IMR-90 (cell line): ENCODE results near the gene C5orf15. TPM values are rescaled to one million over a fixed set of nuclear protein-coding genes. Genes with fewer than 3 reads are reported as not detected.

Experiments
- ATAC-seq: fragments of 200-7000 bp; cut with Tn5 transposase; 2 replicates; pipeline ENCODE4 v1.9.1; 2020; ENCODE audit warnings: low read depth, mild to moderate bottlenecking, moderate library complexity
- BruUV-seq: library from RNA; stranded (reverse); fragments of 400-500 nt; replicated peaks from 2 replicates; lab custom pipeline; 2021; lab: Mats Ljungman, UMichigan
- CTCF ChIA-PET: fragments of 300-600 bp; formaldehyde crosslinking; extraction: SDS; loops from one replicate; lab custom pipeline; 2021; ENCODE audit warnings: antibody characterized with exemption; lab: Yijun Ruan, JAX
- POLR2A ChIA-PET: fragments of 300-600 bp; sonication (Branson Sonifier 250); formaldehyde crosslinking; loops from one replicate; lab custom pipeline; 2022; ENCODE audit warnings: antibody characterized with exemption; ENCODE audit not compliant: unreplicated experiment; lab: Charles Lee
- DNase-seq: peaks from one replicate; pipeline ENCODE4 v3.0.0; 2013
- H2AFZ ChIP-seq: replicated peaks from 2 replicates; pipeline ENCODE3; 2013; ENCODE audit warnings: low read length, mild to moderate bottlenecking; ENCODE audit not compliant: poor library complexity
- H2AK5ac ChIP-seq: 2 replicates; pipeline ENCODE4 v1.6.1; 2013; ENCODE audit warnings: low read depth, low read length, inconsistent platforms
- H2AK9ac ChIP-seq: replicated peaks from 2 replicates; pipeline ENCODE3; 2013; ENCODE audit warnings: mild to moderate bottlenecking, low read depth, low read length, moderate library complexity; ENCODE audit not compliant: poor library complexity
- H2BK120ac ChIP-seq: 2 replicates; pipeline ENCODE4 v1.6.1; 2013; ENCODE audit warnings: low read depth, low read length, inconsistent platforms
- H2BK15ac ChIP-seq: 3 replicates; pipeline ENCODE4 v1.6.1; 2013; ENCODE audit warnings: low read depth, low read length, inconsistent platforms
- H2BK20ac ChIP-seq: 2 replicates; pipeline ENCODE4 v1.6.1; 2013; ENCODE audit warnings: low read depth, mild to moderate bottlenecking, inconsistent platforms, low read length, moderate library complexity
- H2BK5ac ChIP-seq: 2 replicates; pipeline ENCODE4 v1.6.1; 2013; ENCODE audit warnings: mild to moderate bottlenecking, low read depth, low read length, inconsistent platforms; ENCODE audit not compliant: poor library complexity, severe bottlenecking
- H3K14ac ChIP-seq: replicated peaks from 2 replicates; pipeline ENCODE4 v1.6.1; 2013; ENCODE audit warnings: low read depth, low read length, inconsistent platforms
- H3K18ac ChIP-seq: 2 replicates; pipeline ENCODE4 v1.6.1; 2013; ENCODE audit warnings: low read depth, low read length, control low read depth
- H3K23ac ChIP-seq: 2 replicates; pipeline ENCODE4 v1.6.1; 2013; ENCODE audit warnings: low read depth, low read length, inconsistent platforms
- H3K27ac ChIP-seq: 2 replicates; pipeline ENCODE4 v1.5.1; 2013; ENCODE audit warnings: mild to moderate bottlenecking, control low read depth, low read length; ENCODE audit not compliant: insufficient read depth
- H3K27me3 ChIP-seq: 2 replicates; pipeline ENCODE4 v1.6.1; 2013; ENCODE audit warnings: low read length; ENCODE audit not compliant: control insufficient read depth, insufficient read depth
- H3K36me3 ChIP-seq: 2 replicates; pipeline ENCODE4 v1.6.1; 2013; ENCODE audit warnings: low read length, mixed read lengths; ENCODE audit not compliant: control insufficient read depth, insufficient read depth
- H3K4ac ChIP-seq: 2 replicates; pipeline ENCODE4 v1.6.1; 2013; ENCODE audit warnings: low read depth, low read length, inconsistent platforms
- H3K4me1 ChIP-seq: 2 replicates; pipeline ENCODE4 v1.6.1; 2013; ENCODE audit warnings: low read length, mixed read lengths; ENCODE audit not compliant: control insufficient read depth, insufficient read depth
- H3K4me2 ChIP-seq: 2 replicates; pipeline ENCODE4 v1.6.1; 2013; ENCODE audit warnings: low read depth, mild to moderate bottlenecking, control low read depth, low read length, moderate library complexity
- H3K4me3 ChIP-seq: 2 replicates; pipeline ENCODE4 v1.5.1; 2013; ENCODE audit warnings: low read depth, mild to moderate bottlenecking, control low read depth, low read length, moderate library complexity; ENCODE audit not compliant: insufficient read depth
- H3K56ac ChIP-seq: 2 replicates; pipeline ENCODE4 v1.6.1; 2013; ENCODE audit warnings: low read length, inconsistent platforms; ENCODE audit not compliant: insufficient read depth; ENCODE audit errors: extremely low read depth
- H3K79me1 ChIP-seq, 2 experiments: 2 replicates each; pipeline ENCODE4 v1.6.1; 2013; ENCODE audit warnings: low read length in 2 of 2, inconsistent platforms in 1 of 2, low read depth in 1 of 2
- H3K9ac ChIP-seq: 2 replicates; pipeline ENCODE4 v1.6.1; 2013; ENCODE audit warnings: low read depth, low read length, control low read depth
- H3K9me1 ChIP-seq: 2 replicates; pipeline ENCODE4 v1.6.1; 2013; ENCODE audit warnings: low read length, inconsistent platforms; ENCODE audit not compliant: insufficient read depth
- H3K9me3 ChIP-seq: 2 replicates; pipeline ENCODE4 v1.6.1; 2013; ENCODE audit warnings: low read length; ENCODE audit not compliant: control insufficient read depth, insufficient read depth
- H4K20me1 ChIP-seq: 2 replicates; pipeline ENCODE4 v1.6.1; 2013; ENCODE audit warnings: low read length, inconsistent platforms; ENCODE audit not compliant: insufficient read depth
- H4K5ac ChIP-seq: 2 replicates; pipeline ENCODE4 v1.6.1; 2013; ENCODE audit warnings: mild to moderate bottlenecking, low read depth, low read length, control low read depth
- H4K8ac ChIP-seq, 2 experiments: 2 replicates each; pipeline ENCODE4 v1.6.1; 2013; ENCODE audit warnings: low read depth in 2 of 2, low read length in 2 of 2, control low read depth in 1 of 2, inconsistent platforms in 1 of 2
- H4K91ac ChIP-seq: 2 replicates; pipeline ENCODE4 v1.6.1; 2013; ENCODE audit warnings: low read depth, low read length, inconsistent platforms; ENCODE audit not compliant: insufficient read depth
- BHLHE40 ChIP-seq: fragments of 150-350 bp; IDR thresholded peaks from 2 replicates; pipeline ENCODE4 v1.6.1; 2016; ENCODE audit warnings: mild to moderate bottlenecking, low read depth, low read length
- CEBPB ChIP-seq: IDR thresholded peaks from 2 replicates; pipeline ENCODE4 v1.6.1; 2012; ENCODE audit warnings: low read depth, low read length, improper control_type of control experiment
- CHD1 ChIP-seq: IDR thresholded peaks from 2 replicates; pipeline ENCODE4 v1.6.1; 2012; ENCODE audit warnings: low read depth, low read length, improper control_type of control experiment
- CTCF ChIP-seq: conservative IDR thresholded peaks from 2 replicates; pipeline ENCODE4 v1.5.1; 2012; ENCODE audit warnings: mild to moderate bottlenecking, low read depth, low read length, improper control_type of control experiment
- FOS ChIP-seq: fragments of 150-350 bp; IDR thresholded peaks from 2 replicates; pipeline ENCODE4 v1.6.1; 2016; ENCODE audit warnings: low read depth, low read length
- MAFK ChIP-seq: IDR thresholded peaks from 2 replicates; pipeline ENCODE4 v1.6.1; 2012; ENCODE audit warnings: low read depth, low read length, improper control_type of control experiment
- MAZ ChIP-seq: IDR thresholded peaks from 2 replicates; pipeline ENCODE4 v1.6.1; 2012; ENCODE audit warnings: low read depth, mild to moderate bottlenecking, low read length, improper control_type of control experiment, moderate library complexity, borderline replicate concordance
- MXI1 ChIP-seq: IDR thresholded peaks from 2 replicates; pipeline ENCODE4 v1.6.1; 2012; ENCODE audit warnings: low read depth, mild to moderate bottlenecking, low read length, moderate library complexity, borderline replicate concordance
- POLR2A ChIP-seq: IDR thresholded peaks from 2 replicates; pipeline ENCODE4 v1.6.1; 2012; ENCODE audit warnings: mild to moderate bottlenecking, low read depth, low read length
- RAD21 ChIP-seq: IDR thresholded peaks from 2 replicates; pipeline ENCODE4 v1.6.1; 2012; ENCODE audit warnings: low read length, improper control_type of control experiment
- RCOR1 ChIP-seq: IDR thresholded peaks from 2 replicates; pipeline ENCODE4 v1.6.1; 2012; ENCODE audit warnings: mild to moderate bottlenecking, low read length, improper control_type of control experiment; ENCODE audit not compliant: insufficient replicate concordance
- RFX5 ChIP-seq: IDR thresholded peaks from 2 replicates; pipeline ENCODE4 v1.8.0; 2012; ENCODE audit warnings: low read depth, mild to moderate bottlenecking, low read length, moderate library complexity
- WGBS, 2 experiments: methylation state at CpG; one replicate each; pipeline versions ENCODE4 v1.1.5 to v1.1.7; 2013; ENCODE audit warnings: missing lambda C conversion rate in 2 of 2; ENCODE audit not compliant: insufficient read length in 1 of 2; ENCODE audit errors: extremely low coverage in 2 of 2; 5-methylcytosine and 5-hydroxymethylcytosine counted together
- dilution Hi-C: fragments of 300-500 bp; cut with HindIII; formaldehyde crosslinking; loops from one replicate; pipeline ENCODE4 v1.14.3; 2018; ENCODE audit warnings: low sequenced_read_pairs; ENCODE audit not compliant: unreplicated experiment
- in situ Hi-C: fragments of 300-500 bp; cut with MboI; formaldehyde crosslinking; loops from 3 replicates; pipeline ENCODE4 v1.14.3; 2019; ENCODE audit warnings: low sequenced_read_pairs, inconsistent platforms, mixed read lengths
- intact Hi-C: fragments of 100-400 bp; cut with micrococcal nuclease; formaldehyde crosslinking; loops from 2 replicates; pipeline ENCODE4 v1.10.0; 2022
- polyA plus RNA-seq, 3 experiments: library from polyadenylated mRNA; depleted of rRNA; stranded (reverse); fragments of >200 nt; gene quantifications; 2 replicates each; pipeline ENCODE4 v1.2.3, GENCODE V29; 2012; ENCODE audit warnings: low replicate concordance in 1 of 3
- total RNA-seq: library from RNA; depleted of rRNA; stranded (reverse); fragments of >200 nt; gene quantifications from 2 replicates; pipeline ENCODE4 v1.2.3, GENCODE V29; 2012
- TF ChIP-seq, protein P1 (sequence below): fragments of 150-350 bp; IDR thresholded peaks from 2 replicates; pipeline ENCODE4 v1.6.1; 2017; ENCODE audit warnings: mild to moderate bottlenecking, antibody characterized with exemption, low read length, low read depth
- TF ChIP-seq, protein P2 (sequence below): fragments of 150-350 bp; IDR thresholded peaks from 2 replicates; pipeline ENCODE4 v1.6.1; 2016; ENCODE audit warnings: low read depth, mild to moderate bottlenecking, low read length, moderate library complexity, borderline replicate concordance

C5orf15 gene
- total and polyA plus RNA-seq, 2 of the 4 experiments (the other 2 are of a cell fraction) = 35.1 to 73.5 TPM

DNA sequence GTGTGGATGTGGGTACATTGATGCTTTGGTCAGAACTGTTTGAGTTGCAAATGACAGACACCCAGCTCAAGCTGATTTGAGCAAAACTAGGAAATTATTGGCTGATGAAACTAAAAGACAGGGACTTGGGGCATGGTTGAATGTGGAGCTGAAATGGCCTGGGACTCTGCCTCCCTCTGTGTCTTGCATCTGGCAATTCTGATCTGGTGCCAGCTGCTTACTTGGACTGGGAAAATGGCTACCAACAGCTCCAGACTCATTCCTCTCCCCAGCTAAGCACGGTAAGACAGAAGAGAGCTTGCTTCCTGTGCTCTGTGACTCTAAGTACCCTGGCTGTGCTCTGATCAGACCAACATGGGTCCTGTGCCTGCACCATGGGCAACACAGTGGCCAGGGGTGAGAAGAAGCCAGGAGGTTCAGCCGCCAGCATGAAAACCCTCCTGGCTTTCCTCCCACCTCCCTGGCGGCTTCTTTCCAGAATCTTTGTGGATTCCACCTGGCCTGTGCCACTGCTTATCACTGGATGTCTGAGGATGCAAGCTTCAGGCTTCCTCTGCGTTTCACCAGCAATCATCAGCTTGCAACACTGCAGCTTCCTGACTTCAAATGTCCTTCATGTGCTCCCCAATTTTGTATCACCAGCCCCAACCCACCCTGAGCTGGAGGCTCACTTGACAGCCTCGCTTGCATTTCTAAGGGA, 44.1 kb downstream of the C5orf15 start:
- Histone ChIP-seq H3K79me1 (no peaks in the 10 kb centered on the region), H3K9me1 (no peaks in the 10 kb centered on the region), H3K56ac (no peak overlapping the region), H4K20me1 (no peaks in the 10 kb centered on the region), H4K91ac (no peak overlapping the region), H3K9me3 (no peaks in the 10 kb centered on the region), H2BK20ac (no peak overlapping the region), H4K8ac (no peak overlapping the region), H3K4me1 (no peaks in the 10 kb centered on the region), H2BK15ac (no peak overlapping the region), H3K4me2 (no peak overlapping the region), H3K4me3 (no peak overlapping the region), H3K27ac (no peak overlapping the region), H2BK120ac (no peak overlapping the region), H2BK5ac (no peak overlapping the region), H2AK9ac (no peak overlapping the region), H3K27me3 (peaks cover 49% of the 10 kb centered on the region), H3K9ac (no peak overlapping the region), H3K36me3 (no peaks in the 10 kb centered on the region), H4K5ac (no peak overlapping the region), H2AK5ac (no peak overlapping the region), H3K23ac (no peak overlapping the region; the same call in 1 of the 2 replicates), H3K14ac (no peak overlapping the region), H2AFZ (no peak overlapping the region), H3K18ac (no peak overlapping the region), H3K4ac (no peak overlapping the region)
- 37% methylated on average over 3 of the region's 5 CpGs; no CpG with 5 or more reads in 1 of the 2 experiments for WGBS, 2 experiments
- intact Hi-C loops (no loop called here), dilution Hi-C loops (no loop called here), in situ Hi-C loops (no loop called here)
- ATAC-seq (no peak), DNase-seq (no peak)
- TF ChIP-seq RFX5 = no peak
- TF ChIP-seq, protein P1, sequence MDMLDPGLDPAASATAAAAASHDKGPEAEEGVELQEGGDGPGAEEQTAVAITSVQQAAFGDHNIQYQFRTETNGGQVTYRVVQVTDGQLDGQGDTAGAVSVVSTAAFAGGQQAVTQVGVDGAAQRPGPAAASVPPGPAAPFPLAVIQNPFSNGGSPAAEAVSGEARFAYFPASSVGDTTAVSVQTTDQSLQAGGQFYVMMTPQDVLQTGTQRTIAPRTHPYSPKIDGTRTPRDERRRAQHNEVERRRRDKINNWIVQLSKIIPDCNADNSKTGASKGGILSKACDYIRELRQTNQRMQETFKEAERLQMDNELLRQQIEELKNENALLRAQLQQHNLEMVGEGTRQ = no peak
- TF ChIP-seq POLR2A = no peak
- TF ChIP-seq FOS = no peak
- TF ChIP-seq MAZ = no peak
- TF ChIP-seq CEBPB = no peak
- TF ChIP-seq, protein P2, sequence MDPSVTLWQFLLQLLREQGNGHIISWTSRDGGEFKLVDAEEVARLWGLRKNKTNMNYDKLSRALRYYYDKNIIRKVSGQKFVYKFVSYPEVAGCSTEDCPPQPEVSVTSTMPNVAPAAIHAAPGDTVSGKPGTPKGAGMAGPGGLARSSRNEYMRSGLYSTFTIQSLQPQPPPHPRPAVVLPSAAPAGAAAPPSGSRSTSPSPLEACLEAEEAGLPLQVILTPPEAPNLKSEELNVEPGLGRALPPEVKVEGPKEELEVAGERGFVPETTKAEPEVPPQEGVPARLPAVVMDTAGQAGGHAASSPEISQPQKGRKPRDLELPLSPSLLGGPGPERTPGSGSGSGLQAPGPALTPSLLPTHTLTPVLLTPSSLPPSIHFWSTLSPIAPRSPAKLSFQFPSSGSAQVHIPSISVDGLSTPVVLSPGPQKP = no peak
- no peak for TF ChIP-seq RCOR1
- TF ChIP-seq BHLHE40 = no peak
- TF ChIP-seq RAD21 = no peak
- no peak for TF ChIP-seq MXI1
- no peak for TF ChIP-seq CHD1
- TF ChIP-seq MAFK = no peak
- TF ChIP-seq CTCF = no peak
- no TSS peak for BruUV-seq
- CTCF ChIA-PET = interaction anchor here (0.5 kb wide), 1 partner anchor 477 kb away, joined by 3 read pairs; no protein-coding TSS in a partner anchor
- POLR2A ChIA-PET = interaction anchor here (0.6 kb wide), 1 partner anchor 465 kb away, joined by 3 read pairs; no protein-coding TSS in a partner anchor
